SK-N-SH treated with all-trans-retinoic acid at 6 μM for 48 hours (cell line): ENCODE results near the gene ZNF385C.

Source experiments
- CSDC2 ChIP-seq: fragments of 250-450 bp; sonication (Bioruptor Pico); IDR thresholded peaks from 2 replicates; pipeline ENCODE4 v1.5.0; 2020; ENCODE audit warnings: mild to moderate bottlenecking, moderate library complexity
- GLIS3 ChIP-seq: fragments of 250-450 bp; sonication (Bioruptor Pico); IDR thresholded peaks from 2 replicates; pipeline ENCODE4 v1.5.0; 2020; ENCODE audit warnings: mild to moderate bottlenecking, moderate library complexity
- ZFP30 ChIP-seq: fragments of 450-650 bp; formaldehyde crosslinking; IDR thresholded peaks from 2 replicates; pipeline ENCODE4 v1.5.0; 2022; ENCODE audit warnings: mild to moderate bottlenecking, moderate library complexity
- TF ChIP-seq, protein P1 (sequence below): fragments of 250-450 bp; sonication (Bioruptor Pico); IDR thresholded peaks from 2 replicates; pipeline ENCODE4 v1.5.0; 2020; ENCODE audit warnings: mild to moderate bottlenecking, moderate library complexity
- TF ChIP-seq, protein P2 (sequence below): fragments of 250-450 bp; sonication (Bioruptor Pico); IDR thresholded peaks from 2 replicates; pipeline ENCODE4 v1.8.0; 2020; ENCODE audit warnings: mild to moderate bottlenecking, moderate library complexity, borderline replicate concordance

DNA sequence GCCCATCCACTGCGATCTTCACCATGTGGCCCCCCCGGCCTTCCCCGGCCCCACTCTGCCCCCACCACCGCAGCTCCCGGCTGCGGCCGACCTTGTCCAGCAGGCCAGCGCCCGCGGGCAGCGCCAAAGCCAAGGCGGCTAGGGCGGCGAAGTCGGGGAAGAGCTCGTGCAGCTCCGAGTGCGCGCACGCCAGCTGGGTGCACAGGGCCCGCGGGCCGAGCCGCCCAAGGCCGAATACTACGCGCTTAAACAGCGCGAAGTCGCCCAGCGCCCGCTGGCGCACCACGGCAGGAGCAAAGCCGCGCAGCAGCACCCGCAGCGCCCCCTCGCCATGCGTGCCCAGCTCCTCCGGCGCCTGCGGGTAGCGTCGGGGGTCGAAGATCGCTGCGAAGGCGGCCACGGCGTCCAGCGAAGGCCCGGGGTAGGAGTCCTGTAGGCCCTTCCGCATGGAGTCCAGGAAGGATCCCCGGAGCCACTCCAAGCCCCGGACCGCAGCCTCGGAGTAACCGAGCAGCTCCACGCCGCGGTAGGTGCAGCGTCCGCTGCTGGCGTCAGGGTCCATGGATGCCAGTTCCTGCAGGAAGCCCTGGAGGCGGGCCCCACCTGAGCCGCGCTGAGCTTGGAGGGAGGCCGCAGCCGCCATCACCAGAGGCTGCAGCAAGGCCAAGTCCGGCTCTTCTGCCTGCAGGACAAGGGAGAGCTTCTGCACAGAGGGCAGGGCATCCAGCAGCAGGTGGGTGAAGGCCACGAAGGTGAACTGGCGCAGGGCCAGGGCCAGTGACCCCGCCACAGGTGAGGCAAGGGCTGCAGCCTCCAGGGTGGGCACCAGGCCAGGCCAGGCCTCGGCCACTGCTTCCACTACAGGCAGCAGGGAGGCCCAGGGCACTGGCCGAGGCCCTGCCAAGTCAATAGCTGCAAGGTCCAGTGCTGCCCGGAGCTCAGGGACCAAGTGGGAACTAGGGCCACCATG is 58.2 kb downstream of the ZNF385C start:
- no peak for TF ChIP-seq ZFP30 (CRISPR knock-in tag)
- no peak for TF ChIP-seq CSDC2
- TF ChIP-seq, protein P1, sequence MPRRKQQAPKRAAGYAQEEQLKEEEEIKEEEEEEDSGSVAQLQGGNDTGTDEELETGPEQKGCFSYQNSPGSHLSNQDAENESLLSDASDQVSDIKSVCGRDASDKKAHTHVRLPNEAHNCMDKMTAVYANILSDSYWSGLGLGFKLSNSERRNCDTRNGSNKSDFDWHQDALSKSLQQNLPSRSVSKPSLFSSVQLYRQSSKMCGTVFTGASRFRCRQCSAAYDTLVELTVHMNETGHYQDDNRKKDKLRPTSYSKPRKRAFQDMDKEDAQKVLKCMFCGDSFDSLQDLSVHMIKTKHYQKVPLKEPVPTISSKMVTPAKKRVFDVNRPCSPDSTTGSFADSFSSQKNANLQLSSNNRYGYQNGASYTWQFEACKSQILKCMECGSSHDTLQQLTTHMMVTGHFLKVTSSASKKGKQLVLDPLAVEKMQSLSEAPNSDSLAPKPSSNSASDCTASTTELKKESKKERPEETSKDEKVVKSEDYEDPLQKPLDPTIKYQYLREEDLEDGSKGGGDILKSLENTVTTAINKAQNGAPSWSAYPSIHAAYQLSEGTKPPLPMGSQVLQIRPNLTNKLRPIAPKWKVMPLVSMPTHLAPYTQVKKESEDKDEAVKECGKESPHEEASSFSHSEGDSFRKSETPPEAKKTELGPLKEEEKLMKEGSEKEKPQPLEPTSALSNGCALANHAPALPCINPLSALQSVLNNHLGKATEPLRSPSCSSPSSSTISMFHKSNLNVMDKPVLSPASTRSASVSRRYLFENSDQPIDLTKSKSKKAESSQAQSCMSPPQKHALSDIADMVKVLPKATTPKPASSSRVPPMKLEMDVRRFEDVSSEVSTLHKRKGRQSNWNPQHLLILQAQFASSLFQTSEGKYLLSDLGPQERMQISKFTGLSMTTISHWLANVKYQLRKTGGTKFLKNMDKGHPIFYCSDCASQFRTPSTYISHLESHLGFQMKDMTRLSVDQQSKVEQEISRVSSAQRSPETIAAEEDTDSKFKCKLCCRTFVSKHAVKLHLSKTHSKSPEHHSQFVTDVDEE (CRISPR knock-in tag), result no peak
- TF ChIP-seq, protein P2, sequence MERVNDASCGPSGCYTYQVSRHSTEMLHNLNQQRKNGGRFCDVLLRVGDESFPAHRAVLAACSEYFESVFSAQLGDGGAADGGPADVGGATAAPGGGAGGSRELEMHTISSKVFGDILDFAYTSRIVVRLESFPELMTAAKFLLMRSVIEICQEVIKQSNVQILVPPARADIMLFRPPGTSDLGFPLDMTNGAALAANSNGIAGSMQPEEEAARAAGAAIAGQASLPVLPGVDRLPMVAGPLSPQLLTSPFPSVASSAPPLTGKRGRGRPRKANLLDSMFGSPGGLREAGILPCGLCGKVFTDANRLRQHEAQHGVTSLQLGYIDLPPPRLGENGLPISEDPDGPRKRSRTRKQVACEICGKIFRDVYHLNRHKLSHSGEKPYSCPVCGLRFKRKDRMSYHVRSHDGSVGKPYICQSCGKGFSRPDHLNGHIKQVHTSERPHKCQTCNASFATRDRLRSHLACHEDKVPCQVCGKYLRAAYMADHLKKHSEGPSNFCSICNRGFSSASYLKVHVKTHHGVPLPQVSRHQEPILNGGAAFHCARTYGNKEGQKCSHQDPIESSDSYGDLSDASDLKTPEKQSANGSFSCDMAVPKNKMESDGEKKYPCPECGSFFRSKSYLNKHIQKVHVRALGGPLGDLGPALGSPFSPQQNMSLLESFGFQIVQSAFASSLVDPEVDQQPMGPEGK, result no peak
- no peak for TF ChIP-seq GLIS3 (CRISPR knock-in tag)
